PFSK-1 (cell line): ENCODE results near the gene AKR1D1.

ENCODE experiments used
- FOXP2 ChIP-seq: optimal IDR thresholded peaks from 2 replicates; pipeline ENCODE3; 2011; ENCODE audit warnings: borderline replicate concordance, control low read depth, inconsistent platforms; ENCODE audit not compliant: insufficient read depth; ENCODE audit errors: extremely low read length, extremely low read depth
- POLR2AphosphoS5 ChIP-seq: IDR thresholded peaks from 2 replicates; pipeline ENCODE4 v1.6.1; 2012; ENCODE audit warnings: low read depth, mild to moderate bottlenecking, control low read depth, low read length, moderate library complexity
- SIN3A ChIP-seq: IDR thresholded peaks from 2 replicates; pipeline ENCODE4 v1.6.1; 2012; ENCODE audit warnings: mild to moderate bottlenecking, low read length, moderate library complexity, borderline replicate concordance; ENCODE audit not compliant: insufficient read depth
- TAF1 ChIP-seq: IDR thresholded peaks from 2 replicates; pipeline ENCODE4 v1.6.1; 2012; ENCODE audit warnings: low read length, control low read depth, borderline replicate concordance; ENCODE audit not compliant: insufficient read depth
- TF ChIP-seq, protein P1 (sequence below), 2 experiments: IDR thresholded peaks; 2 replicates each; pipeline versions ENCODE4 v1.6.1 to v1.8.0; 2011 to 2012; ENCODE audit warnings: low read depth in 2 of 2, low read length in 2 of 2, control low read depth in 1 of 2, inconsistent platforms in 1 of 2, mild to moderate bottlenecking in 1 of 2, moderate library complexity in 1 of 2; ENCODE audit not compliant: insufficient read depth in 1 of 2

AKR1D1 gene

DNA sequence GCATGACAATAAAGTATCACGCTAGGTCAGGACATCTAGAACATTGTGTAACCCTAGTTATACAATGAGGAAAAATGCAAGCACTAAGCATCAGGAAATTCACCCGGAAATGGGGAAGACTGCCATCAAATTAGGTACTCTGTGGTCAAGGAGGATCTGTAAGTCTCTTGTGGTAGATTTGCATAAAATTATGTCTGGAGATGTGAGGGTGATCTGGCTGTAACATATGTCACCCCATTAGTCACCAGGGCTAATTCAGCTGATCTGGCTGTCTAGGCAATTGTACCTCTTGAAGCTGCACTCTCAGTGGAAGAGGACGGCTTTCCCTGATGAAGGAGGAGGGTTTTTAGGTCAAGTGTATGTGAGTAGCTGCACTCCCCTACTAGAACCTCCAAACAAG, 14.8 kb downstream of the AKR1D1 start:
- TF ChIP-seq FOXP2 (no peak), SIN3A (no peak), POLR2AphosphoS5 (no peak)
- TF ChIP-seq, protein P1, sequence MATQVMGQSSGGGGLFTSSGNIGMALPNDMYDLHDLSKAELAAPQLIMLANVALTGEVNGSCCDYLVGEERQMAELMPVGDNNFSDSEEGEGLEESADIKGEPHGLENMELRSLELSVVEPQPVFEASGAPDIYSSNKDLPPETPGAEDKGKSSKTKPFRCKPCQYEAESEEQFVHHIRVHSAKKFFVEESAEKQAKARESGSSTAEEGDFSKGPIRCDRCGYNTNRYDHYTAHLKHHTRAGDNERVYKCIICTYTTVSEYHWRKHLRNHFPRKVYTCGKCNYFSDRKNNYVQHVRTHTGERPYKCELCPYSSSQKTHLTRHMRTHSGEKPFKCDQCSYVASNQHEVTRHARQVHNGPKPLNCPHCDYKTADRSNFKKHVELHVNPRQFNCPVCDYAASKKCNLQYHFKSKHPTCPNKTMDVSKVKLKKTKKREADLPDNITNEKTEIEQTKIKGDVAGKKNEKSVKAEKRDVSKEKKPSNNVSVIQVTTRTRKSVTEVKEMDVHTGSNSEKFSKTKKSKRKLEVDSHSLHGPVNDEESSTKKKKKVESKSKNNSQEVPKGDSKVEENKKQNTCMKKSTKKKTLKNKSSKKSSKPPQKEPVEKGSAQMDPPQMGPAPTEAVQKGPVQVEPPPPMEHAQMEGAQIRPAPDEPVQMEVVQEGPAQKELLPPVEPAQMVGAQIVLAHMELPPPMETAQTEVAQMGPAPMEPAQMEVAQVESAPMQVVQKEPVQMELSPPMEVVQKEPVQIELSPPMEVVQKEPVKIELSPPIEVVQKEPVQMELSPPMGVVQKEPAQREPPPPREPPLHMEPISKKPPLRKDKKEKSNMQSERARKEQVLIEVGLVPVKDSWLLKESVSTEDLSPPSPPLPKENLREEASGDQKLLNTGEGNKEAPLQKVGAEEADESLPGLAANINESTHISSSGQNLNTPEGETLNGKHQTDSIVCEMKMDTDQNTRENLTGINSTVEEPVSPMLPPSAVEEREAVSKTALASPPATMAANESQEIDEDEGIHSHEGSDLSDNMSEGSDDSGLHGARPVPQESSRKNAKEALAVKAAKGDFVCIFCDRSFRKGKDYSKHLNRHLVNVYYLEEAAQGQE (IDR thresholded peaks at IDR 0.05; ENCODE audit: insufficient read depth in 1 of 2, low read depth in 2 of 2, low read length in 2 of 2), result no peak

DNA sequence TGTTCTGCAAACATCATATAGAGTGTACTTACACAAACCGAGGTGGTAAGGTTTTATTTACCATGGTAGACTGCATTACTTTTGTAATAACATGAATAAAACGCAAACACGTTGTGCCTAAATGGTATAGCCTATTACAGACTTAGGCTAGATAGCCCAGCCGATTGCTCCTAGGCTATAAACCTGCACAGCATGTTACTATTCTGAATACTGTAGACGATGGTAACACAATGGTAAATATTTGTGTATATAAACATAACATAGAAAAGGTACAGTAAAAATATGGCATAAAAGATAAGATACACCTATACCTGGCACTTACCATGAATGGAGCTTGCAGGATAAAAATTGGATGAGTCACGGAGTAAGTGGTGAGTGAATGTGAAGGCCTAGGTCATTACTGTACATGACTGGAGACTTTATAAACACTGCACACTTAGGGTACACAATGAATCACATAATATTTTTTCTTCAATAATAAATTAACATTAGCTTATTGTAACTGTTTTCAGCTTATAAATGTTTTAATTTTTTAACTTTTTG, 16.3 kb downstream of the AKR1D1 start:
- TF ChIP-seq TAF1 (no peak), FOXP2 (no peak), POLR2AphosphoS5 (no peak), SIN3A (no peak)
- TF ChIP-seq, protein P1 (IDR thresholded peaks at IDR 0.05; ENCODE audit: insufficient read depth in 1 of 2, low read depth in 2 of 2, low read length in 2 of 2), result no peak

DNA sequence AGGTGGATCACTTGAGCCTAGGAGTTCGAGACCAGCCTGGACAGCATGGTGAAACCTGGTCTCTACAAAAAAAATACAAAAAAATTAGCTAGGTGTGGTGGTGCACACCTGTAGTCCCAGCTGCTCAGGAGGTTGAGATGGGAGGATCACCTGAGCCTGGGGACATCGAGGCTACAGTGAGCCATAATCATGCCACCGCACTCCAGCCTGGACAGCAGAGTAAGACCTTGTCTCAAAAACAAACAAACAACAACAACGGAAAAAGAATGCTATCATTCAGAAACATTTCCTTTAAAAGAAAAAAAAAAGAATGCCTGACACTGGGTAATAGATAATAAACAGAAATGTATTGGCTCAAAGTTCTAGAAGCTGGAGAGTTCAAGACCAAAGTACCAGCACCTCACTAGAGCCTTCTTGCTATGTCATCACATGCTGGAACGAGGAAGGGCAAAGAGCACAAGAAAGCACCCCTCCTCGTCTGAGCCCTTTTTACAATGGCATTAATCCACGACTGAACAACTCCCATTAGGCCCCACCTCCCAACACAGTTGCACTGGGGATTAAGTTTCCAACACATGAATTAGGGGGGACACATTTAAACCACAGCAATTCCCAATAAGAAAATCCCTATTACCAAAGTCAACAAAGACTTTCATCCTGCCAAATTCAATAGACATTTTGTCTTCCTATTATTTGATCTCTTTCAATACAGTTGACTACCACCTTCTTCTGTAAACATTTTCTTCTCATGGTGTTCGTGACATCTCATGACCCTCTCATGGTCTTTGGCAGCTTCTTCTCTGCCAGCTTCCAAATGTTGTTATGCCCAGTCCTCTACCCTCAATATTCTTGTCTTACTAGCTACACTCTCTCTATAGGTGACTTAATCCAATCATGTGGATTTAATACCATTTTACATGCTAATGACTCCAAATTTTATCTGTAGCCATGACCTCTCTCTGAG, 20.0 kb downstream of the AKR1D1 start:
- TF ChIP-seq FOXP2 (no peak), TAF1 (no peak), SIN3A (no peak), POLR2AphosphoS5 (no peak)
- TF ChIP-seq, protein P1 (IDR thresholded peaks at IDR 0.05; ENCODE audit: insufficient read depth in 1 of 2, low read depth in 2 of 2, low read length in 2 of 2), result no peak

DNA sequence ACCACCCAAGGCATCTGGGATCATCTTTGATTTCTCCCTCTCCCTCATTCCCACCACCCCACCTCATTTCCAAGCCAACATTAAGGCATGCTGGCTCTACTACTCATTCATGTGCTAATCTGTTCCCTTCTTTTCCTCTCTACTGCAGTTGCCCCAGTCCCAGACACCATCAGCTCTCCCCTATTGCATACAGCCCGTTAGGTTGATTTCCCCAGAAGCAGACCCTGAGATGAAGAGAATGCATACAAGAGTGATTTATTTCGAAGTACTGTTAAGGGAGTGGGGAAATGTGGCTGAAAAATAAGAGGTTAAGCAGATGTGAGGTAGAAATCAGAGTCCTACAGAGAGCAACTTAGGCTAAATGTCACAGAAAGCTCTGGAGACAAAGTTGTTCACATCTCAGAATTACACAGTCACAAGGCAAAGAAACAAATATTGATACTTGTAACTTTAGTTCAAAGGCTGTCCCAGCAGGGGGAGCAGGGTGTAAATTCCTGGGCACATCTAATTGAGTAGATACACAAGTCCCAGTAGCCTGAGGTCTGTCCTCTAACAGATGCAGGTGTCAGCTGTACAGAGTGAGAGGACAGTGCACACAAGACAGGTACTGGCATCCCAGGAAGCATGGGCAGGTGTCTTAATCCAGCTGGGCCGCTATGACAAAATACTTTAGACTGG, 20.9 kb downstream of the AKR1D1 start:
- no peak for TF ChIP-seq POLR2AphosphoS5
- TF ChIP-seq FOXP2, result no peak
- TF ChIP-seq, protein P1 (IDR thresholded peaks at IDR 0.05; ENCODE audit: insufficient read depth in 1 of 2, low read depth in 2 of 2, low read length in 2 of 2), result no peak
- no peak for TF ChIP-seq SIN3A
- no peak for TF ChIP-seq TAF1
